RWPE1 (cell line): ENCODE results near the gene ZNRF1.
"Not testable (repeated sequence)": the region's sequence is repeated elsewhere in the genome, so short reads cannot be mapped to it uniquely, and the experiment has no call there.

ENCODE experiments used
- CTCF ChIA-PET: fragments of 350-600 bp; sonication (Branson Sonifier 250); formaldehyde crosslinking; extraction: SDS; loops from one replicate; lab custom pipeline; 2021; lab: Yijun Ruan, JAX
- POLR2A ChIA-PET: fragments of 400-600 bp; formaldehyde crosslinking; extraction: SDS; loops from one replicate; lab custom pipeline; 2020; ENCODE audit warnings: antibody characterized with exemption; ENCODE audit not compliant: low non-redundant PET; lab: Yijun Ruan, JAX
- DNase-seq: peaks from one replicate; pipeline ENCODE4 v3.0.0; 2012; ENCODE audit warnings: low spot score
- H3K27ac ChIP-seq: fragments of 450-650 bp; 2 replicates; pipeline ENCODE4 v1.5.1; 2017
- CTCF ChIP-seq: fragments of 450-650 bp; conservative IDR thresholded peaks from 2 replicates; pipeline ENCODE4 v1.5.1; 2017; ENCODE audit warnings: low read depth, mild to moderate bottlenecking

ZNRF1 gene

GRCh38 chr16:75024182-75024581, 25.4 kb downstream of the ZNRF1 start:
- no peak for DNase-seq
- ChIA-PET POLR2A (no interaction called here), CTCF (no interaction called here)
- H3K27ac ChIP-seq = no peak overlapping the region
- TF ChIP-seq CTCF = no peak

- TF ChIP-seq CTCF = no peak
- POLR2A ChIA-PET = no interaction called here
- CTCF ChIA-PET = no interaction called here
- no peak for DNase-seq
- no peak overlapping the region for H3K27ac ChIP-seq
Observed at GRCh38 chr16:75024594-75024993, 25.8 kb downstream of the ZNRF1 start.

GRCh38 chr16:75025761-75026160, 26.9 kb downstream of the ZNRF1 start:
- ChIA-PET CTCF (no interaction called here), POLR2A (no interaction called here)
- DNase-seq = no peak
- TF ChIP-seq CTCF = no peak
- no peak overlapping the region for H3K27ac ChIP-seq

GRCh38 chr16:75026239-75026891, 27.5 kb downstream of the ZNRF1 start:
- POLR2A ChIA-PET, H3K27ac ChIP-seq, DNase-seq: not testable (repeated sequence)
- CTCF ChIA-PET = interaction anchor here (0.6 kb wide), 1 partner anchor 31 kb away, joined by 4 read pairs; no protein-coding TSS in a partner anchor

GRCh38 chr16:75026892-75027391, 28.1 kb downstream of the ZNRF1 start:
- no peak for DNase-seq
- TF ChIP-seq CTCF = no peak
- ChIA-PET POLR2A (no interaction called here), CTCF (no interaction called here)
- H3K27ac ChIP-seq = no peak overlapping the region

- TF ChIP-seq CTCF = no peak
- DNase-seq = no peak
- ChIA-PET POLR2A (no interaction called here), CTCF (no interaction called here)
- H3K27ac ChIP-seq = no peak overlapping the region
Observed at GRCh38 chr16:75027520-75028300, 28.9 kb downstream of the ZNRF1 start.
